Prostate gland (tissue), 2 donors: ENCODE measurements around the gene MVB12B.

ENCODE experiments used
- CTCF ChIP-seq, 4 experiments: fragments of 200-600 bp in 2 of 4; fragments of 450-650 bp in 2 of 4; sonication (generic) in 2 of 4; IDR thresholded peaks; 1 replicate in 3 of 4; 2 replicates in 1 of 4; pipeline ENCODE4 v1.5.1; 2016 to 2019; ENCODE audit warnings: antibody characterized with exemption in 4 of 4, mild to moderate bottlenecking in 2 of 4, moderate library complexity in 2 of 4
- POLR2A ChIP-seq: fragments of 450-650 bp; IDR thresholded peaks from one replicate; pipeline ENCODE4 v1.6.1; 2016; ENCODE audit warnings: antibody characterized with exemption, mild to moderate bottlenecking
- POLR2AphosphoS5 ChIP-seq: sonication (generic); formaldehyde crosslinking; IDR thresholded peaks from one replicate; pipeline ENCODE4 v1.6.1; 2017; ENCODE audit warnings: antibody characterized with exemption

GRCh38 chr9:126395439-126396212, 69.0 kb downstream of the MVB12B start:
- TF ChIP-seq CTCF (IDR thresholded peaks at IDR 0.05) (no peak), POLR2A (no peak), POLR2AphosphoS5 (peak; percentile 30)
